Stimulated activated CD8-positive, alpha-beta memory T cell treated with anti-CD3 and anti-CD28 coated beads, Interleukin-7, amount 100 ng/mL, for 48 hours (primary cell): Measurements from ENCODE around the gene EXOG.
"Not testable (repeated sequence)": the region's sequence is repeated elsewhere in the genome, so short reads cannot be mapped to it uniquely, and the experiment has no call there.

Source experiments
- DNase-seq, 2 donors: peaks; one replicate each; pipeline ENCODE4 v3.0.0-alpha.2; 2020; ENCODE audit warnings: low read depth in 1 of 2; ENCODE audit errors: extremely low read depth in 1 of 2

The EXOG gene

DNA sequence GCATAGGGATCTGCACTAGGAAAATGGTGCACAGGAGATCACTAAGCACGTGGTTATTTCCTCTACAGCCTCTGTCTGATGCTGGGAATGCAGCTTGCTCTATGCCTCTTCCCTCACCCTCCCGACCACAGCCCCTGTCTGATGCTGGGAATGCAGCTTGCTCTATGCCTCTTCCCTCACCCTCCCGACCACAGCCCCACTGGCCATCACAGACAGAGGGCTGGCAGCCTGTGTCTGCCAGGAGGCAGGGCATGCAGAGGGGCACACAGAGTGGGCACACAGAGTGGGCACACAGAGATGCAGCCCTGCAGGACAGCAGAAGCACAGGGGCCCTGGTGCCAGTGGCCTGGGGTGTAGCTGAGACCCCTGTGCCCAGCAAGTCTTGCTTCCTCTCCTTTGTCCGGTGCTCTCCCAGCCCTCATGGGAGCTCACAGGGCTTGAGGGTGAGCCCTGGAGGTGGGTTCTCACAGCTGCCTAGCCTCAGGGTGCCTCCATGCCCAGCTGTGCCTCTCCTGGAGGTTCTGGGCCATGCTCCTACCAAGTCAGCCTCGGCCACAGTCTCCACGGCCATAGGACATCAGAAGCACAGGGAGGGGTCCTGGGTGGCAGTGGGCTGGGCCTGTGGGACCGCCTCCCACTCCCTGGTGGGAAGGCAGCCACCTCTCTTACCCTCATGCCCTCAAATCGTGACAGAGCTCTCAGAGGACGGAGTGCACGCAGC lies 65.8 kb downstream of the EXOG start:
- no peak for DNase-seq

DNA sequence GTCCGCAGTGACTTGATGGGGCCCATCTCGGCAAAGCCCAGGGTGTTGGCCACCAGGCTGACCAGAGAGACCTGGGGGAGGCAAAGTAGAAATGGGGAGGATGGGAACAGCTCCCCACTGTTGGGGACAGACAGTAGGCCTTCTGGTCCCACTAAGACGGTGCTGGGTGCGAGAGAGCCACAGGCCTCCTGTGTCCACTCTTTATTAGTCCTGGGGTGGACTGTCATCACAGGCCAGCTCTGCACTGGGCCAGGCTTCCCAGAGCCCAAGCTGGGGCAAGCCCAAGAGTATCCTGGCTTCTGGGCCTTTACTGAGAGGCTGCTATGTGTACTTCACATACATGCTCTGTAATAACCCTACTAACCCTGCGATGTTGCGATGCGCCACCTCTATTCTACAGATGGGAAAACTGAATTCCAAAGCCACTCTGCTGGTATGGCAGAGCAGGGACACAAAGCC lies 66.4 kb downstream of the EXOG start:
- DNase-seq = no peak

DNA sequence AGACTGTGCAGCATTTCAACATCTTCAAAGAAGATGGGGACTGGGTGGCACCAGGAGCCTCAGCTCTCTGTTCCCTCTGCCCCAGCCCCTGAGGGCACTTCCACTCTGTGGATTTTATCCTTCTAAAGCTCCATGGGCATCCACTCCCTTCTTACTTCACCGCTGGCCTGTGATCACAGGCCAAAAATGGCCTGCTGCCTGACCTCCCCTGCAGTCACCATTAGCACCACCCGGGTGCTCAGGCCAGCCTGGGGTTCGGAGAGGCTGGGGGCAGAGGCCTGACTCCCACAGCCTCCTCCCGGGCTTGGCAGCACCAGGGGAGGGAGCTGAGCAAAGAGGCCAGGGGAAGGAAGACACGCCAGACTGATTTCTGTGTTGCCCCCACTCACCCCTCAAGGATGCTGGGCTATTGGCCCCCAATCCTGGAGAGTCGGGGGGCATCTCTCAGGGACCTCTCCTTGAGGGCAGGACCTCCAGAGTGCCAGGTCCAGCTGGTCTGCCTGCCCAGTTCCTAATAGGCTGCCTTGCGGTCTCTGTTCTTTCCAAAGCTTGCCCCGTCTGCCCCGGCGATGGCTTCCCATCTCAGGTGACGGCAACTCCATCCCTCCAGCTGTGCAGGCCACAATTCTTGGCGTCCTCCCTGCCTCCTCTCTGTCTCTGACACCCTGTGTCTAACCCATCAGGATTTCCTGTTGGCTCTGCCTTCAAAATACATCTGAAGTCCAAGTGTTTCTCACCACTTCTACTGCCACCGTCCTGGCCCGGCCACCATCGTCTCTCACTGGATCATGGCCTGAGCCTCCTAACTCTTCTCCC lies 67.1 kb downstream of the EXOG start:
- DNase-seq = no peak

DNA sequence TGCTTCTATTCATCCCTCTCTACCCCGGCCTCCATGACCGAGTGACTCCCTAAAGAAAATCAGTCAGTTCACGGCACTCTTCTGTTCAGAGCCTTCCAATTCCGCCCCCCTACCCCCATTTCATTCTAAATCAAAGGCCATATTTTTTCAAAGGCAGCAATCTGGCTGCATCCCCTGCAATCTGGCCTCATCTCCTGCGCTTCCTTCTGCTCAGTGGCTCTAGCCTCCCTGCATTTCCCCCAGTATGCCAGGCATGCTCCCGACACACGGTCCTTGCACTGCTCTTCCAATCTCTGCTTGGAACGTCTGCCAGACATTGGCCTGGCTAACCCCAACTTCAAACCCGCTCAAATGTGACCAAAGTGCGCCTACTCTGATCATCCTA lies 67.7 kb downstream of the EXOG start:
- DNase-seq = no peak

DNA sequence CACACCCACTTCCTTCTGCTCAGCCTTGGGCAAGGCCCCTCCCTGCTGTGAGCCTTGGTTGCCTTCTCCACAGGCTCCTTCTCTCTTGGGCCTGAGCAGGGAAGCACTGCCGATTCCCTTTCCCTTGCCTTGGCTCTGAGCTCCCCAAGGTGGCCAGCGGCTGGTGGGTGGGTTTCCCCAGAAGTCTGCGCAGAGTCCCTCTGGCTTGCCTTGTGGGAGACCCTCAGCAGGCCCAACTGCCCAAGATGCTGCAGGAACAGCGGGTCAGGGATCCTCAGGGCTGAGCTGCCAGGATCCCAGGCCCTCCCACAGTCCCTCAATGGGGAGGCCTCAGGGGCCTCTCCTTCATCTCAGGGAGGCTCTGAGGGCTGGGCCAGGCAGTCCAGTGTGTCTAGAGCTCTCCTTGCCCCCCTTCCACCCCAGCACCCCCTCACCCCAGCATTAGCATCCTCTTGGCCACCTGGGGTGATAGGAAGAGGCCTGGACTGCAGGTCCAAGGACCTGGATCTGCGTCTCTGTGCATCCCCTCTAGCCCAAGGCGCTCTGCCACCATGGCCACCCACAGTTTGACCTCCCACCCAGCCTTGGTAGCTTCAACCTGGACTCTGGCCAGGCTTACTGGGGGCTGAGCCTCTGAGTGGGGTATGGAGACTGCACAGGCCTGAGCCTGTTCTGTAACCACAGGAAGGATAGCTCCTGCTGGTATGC lies 68.6 kb downstream of the EXOG start:
- DNase-seq = no peak

DNA sequence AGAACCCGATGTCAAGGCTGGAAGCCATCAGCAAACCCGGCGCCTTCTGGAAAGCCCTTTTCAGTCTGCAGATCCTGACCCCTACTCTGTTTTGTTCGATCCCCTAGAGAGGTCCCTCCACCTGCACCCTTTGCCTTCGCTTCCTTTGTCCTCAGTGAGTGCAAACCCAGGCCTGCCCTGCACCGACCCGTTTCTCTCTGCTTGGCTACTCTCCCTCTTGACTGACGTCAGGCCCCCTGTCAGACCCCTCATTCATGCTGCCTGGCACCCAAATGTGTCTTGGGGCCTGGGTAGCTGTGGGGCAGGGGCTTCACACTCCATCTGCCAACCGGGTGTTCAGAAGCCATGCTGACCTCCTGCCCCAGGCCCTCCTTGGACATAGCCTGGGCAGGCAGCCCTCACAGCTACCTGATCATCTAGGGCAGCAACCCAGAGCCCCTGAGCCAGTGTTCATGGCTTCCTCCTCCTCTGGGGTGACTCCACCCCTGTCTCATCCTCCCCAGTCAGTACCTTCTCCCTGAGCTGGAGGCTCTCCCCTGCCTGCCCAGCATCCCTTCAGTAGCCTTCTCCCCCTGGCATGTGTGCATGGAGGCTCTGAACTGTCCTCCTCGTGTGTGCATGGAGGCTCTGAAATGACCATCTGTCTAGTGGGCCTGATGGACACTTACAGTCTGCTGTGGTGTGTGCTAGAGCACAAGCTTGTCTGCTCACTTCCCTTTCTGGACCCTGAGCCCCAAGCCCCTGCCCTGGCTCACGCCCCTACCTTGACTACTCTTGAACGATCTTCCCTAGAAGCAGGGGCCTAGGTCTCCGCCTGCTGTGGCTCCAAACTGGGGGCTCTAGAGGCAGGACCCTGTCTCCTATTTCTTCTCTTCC lies 69.4 kb downstream of the EXOG start:
- no peak for DNase-seq

DNA sequence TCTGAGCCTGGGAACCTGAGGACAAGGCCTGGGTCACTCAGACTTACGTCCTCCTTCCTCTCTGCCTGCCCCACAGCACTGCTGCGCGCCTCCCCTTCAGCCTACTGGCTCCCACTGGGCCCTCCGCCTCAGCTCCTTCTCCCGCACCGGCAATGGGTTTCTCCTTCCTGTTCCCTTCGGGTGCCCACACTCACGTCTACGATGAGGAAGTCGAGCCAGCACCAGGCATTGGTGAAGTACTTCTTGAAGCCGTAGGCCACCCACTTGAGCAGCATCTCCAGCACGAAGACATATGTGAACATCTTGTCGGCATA lies 70.0 kb downstream of the EXOG start:
- DNase-seq = no peak

DNA sequence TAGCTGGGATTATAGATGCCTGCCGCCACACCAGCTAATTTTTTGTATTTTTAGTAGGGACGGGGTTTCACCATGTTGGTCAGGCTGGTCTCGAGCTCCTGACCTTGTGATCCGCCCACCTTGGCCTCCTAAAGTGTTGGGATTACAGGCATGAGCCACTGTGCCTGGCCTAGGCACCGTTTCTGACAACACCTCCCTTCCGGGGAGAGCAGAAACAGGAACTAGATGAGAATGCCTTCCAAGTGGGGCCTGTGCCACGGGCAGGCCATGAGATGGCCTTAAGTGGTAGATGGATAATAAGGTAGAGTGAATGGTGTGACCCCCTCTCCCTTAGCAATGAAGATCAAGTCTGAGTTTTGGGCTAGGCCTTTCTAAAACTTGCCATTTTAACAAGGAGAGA lies 70.7 kb downstream of the EXOG start:
- DNase-seq = not testable (repeated sequence)

DNA sequence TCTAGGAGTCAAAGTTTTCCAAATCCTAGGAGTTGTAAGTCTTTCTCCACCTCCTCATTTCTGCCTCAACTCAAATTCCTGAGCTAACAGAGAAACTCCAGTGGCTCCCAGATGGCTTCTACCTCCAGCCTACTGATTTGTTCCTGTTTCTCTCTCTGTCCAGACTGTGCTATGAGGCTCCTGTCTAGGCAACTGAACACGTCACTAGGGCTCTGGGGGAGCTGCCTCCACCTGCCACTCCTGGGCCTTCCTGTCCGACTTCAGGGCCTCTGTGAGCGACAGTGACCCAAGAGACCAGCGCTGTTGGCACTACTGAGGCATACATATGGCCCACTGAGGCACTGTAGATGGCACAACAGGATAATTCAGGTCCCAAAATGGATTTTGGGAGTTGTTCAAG lies 71.4 kb downstream of the EXOG start:
- no peak for DNase-seq

DNA sequence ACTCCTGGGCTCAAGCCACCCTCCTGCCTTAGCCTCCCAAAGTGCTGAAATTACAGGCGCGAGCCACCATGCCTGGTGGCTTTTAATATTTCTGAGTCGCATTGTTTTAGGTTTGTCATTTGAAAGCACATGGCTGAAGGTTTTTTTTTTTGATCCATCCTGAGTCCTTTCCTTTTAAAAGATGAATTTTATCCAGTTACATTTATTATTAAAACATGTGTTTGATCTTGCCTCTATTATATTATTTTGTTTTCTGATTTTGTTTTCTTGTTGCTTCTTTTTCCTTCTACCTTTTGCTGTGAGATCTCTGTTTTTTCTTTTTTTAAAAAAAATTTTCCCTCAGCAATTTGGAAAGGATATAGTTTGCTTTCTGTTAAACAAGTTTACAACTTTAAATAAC lies 77.0 kb downstream of the EXOG start:
- no peak for DNase-seq

DNA sequence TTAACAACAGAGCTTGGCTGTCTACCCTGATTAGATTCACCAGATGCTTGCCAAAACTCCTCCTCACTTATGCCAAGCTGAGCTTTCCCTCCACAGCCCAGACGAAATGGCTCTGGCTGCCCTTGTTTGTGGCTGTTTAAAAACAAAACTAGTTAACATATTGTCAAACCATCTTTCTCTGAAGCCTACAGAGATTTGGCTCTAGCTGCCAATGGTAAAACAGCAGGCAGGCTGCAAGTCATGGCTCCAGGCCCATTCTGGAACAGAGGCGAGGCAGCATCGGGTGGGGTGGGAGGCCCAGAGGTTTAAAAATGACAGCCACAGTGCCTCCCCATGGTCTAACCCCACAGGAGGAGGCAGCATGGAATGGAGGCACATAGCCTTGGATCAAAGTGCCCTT lies 77.4 kb downstream of the EXOG start:
- no peak for DNase-seq

DNA sequence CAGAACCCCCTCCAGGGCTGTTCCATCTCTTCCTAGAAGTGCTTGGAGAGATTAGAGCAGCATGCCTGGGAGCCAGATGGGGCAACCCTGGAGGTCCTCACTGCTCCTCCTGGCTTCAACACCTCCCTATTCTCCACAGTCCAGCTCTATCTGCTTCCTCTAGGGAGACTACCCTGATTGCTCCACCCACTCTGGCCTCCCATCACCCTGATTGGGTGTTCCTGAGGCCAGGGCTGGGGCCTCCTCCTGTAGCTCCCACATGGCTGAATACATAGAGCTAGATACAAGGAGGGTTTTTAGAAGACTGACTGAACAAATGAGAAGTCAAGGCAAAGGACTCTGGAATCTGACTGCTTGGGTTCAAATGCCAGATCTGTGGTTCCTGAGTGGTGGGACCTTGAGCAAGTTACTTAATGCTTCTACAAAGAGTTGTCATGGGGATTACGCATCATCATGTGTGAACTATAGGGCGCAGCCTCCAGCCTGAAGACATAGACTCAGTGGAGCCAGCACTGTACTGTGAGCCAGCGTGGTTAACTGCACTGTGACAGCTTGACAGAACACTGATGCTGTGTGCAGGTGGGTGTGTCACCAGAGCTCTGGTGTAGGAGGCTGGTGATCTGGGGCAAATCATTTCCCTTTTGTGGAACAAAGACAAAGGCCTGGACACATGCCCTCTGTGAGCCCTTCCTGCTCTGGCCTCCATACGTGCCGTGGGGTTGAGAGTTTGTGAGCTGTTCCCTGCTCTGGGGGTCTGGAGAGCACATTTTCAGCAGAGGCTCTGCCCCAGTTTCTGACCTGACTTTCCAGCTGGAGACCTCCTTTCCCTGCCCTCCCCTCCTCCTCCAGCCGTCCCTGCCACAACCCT lies 78.5 kb downstream of the EXOG start:
- no peak for DNase-seq

DNA sequence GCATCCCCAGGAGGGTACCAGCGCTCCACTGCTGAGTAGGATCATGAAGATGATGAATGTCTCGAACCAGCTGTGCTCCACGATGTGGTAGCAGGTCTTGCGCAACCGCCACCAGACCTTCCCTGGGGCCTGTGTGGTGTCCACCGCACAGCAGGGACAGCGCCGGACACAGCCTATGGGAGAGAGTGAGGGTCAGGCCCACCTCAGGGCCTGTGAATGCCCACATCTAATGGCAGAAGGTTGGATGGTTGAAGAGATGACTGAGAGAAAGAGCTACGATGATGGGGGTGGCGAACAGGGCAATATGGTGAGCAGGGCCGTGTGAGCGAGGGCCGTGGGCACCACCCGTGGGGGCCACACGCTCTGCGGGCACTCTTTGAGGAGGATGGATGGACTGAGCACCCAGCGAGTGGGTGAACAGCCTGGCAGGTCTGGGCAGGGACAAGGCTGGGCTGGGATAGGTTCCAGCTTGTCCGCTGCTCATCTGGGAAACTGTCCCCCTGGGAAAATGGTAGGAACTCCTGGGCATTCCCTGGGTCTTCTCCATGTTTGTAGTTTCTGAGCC lies 79.2 kb downstream of the EXOG start:
- no peak for DNase-seq
